Activated CD4-positive, alpha-beta T cell treated with anti-CD3 and anti-CD28 coated beads, Interleukin-2, Interleukin-4, amounts not matched to agents 100 ng/mL and 50 ng/mL, durations not matched to agents 16 hours and 8 hours (primary cell): ENCODE results near the gene CGB1.

Source experiments
- DNase-seq: peaks from one replicate; pipeline ENCODE4 v3.0.0-alpha.2; 2020; ENCODE audit warnings: low spot score

Gene CGB1

DNA sequence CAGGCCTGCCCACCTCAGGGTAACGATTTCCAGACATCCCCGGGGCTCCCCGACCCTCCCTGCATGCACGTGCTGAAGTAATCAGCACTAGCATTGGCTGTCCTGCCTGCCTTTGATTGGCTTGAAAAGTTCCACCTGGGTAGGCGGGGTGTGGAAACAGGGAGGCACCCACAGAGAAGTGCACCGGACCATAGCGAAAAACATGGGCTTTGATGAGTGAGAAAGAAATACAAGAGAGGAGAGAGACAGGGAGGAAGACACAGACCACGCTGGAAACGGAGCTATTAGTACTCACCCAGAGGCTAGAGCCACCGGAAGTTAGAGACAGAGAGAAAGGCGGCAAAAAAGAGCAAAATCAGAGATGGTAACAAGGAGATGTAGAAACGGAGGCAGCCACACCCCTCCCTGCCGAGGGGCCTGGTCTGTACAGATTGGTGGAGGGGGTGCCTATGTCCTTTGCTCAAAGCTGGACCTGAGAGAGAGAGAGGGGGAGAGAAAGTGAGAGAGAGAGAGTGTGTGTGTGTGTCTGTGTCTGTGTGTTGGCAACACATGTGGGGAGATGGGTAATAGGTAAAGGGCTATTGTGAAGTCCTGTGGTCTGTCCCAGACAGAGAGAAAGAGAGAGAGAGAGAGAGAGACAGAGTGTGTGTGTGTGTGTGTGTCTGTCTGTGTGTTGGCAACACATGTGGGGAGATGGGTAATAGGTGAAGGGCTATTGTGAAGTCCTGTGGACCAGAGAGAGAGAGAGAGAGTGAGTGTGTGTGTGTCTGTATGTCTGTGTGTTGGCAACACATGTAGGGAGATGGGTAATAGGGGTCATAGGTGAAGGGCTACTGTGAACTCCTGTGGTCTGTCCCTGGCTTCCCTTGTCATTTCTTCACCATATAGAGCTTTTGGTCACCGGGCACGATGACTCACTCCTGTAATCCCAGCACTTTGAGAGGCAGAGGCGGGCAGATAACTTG is 15.5 kb downstream of the CGB1 start:
- peak; percentile 29 for DNase-seq

DNA sequence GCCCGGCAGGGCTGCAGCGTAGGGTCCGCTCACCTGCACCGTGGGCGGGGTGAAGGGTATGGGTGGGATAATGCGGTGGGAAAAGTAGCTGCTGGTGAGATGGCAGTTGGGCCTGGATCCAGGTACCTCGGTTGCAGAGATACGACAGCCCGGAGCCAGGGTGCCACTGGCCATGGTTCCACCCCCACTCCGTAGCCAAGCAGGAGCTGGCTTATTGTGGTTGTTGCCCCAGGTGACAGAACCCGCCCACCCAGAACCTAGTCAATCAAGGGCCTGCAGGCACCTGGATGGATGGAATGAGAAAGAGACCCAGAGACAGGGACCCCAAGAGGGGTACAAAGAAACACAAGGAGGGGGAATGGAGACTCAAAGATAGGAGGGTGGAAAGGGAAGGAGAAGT is 16.4 kb downstream of the CGB1 start:
- DNase-seq, result no peak

DNA sequence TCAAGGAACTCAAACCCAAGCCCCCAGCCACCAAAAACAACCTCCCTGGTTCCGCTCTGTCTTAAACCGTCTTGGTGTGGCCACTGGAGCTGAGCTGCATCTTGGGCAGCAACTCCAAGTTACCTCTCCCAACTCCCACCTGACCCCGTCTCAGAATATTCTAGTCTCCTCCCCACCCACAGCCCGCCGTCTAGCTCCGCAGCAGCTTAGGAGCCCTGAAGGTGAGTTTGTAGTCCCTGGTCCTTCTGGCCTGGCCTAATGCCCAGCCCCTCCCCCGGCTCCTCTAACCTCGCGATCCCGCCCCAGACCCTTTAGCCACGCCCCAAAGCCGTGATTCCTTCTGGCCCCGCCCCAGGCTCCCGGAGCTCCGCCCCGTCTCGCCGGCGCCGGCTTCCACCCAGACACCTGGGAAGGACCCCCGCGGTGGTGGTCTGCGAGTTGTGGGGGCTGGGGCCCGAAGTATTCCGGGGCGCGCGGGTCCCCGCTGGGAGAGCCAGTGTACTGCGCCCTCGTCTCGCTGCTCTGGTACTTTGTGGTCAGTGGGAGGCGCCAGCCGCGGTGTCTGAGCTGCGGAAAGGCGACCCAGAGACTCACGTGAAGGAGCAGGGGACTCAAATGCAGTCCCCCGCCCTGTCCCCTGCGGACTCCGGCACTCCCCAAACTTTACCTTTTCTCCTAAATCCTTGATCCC is 17.3 kb downstream of the CGB1 start:
- DNase-seq, result peak; percentile 53

DNA sequence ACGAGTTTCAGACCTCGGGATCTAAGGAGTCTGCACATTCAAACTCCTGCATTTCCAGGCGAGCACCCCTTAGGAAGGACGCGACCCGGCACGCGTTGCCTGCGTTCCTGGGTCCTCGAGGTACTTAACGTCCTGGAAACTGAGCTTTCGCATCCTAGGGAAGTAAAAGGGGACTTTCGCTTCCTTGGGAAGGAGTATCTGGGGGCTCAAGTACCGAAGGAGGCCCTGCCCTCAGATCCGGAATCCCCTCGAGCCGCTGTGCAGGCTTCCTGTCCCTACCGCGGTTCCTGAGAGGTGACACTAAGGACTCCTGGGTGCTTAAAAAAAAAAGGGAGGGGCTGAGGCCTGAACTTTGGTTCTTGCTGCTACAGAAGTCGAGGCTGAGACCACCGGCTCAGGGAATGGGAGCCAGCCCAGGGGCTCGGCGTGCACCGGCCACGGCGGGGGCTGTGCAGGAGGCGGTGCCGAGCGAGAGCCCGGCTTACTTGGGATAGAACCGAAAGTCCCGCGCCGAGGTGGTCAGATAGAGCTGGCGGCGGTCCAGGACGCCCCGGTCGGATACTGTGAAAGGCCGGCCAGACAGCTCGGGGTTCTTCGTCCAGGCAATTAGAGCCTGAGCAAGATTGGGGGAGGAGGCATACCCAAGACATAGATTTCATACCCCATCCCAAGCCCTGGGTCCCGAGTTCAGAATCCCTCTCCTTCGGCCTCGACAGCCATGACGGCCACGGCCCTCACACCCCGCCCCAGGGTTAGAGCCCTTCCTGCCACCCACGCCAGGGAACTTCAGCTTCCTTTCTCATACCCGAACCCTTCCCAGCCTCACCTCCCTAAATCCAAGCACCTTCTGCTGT is 18.1 kb downstream of the CGB1 start:
- DNase-seq, result peak; percentile 25

DNA sequence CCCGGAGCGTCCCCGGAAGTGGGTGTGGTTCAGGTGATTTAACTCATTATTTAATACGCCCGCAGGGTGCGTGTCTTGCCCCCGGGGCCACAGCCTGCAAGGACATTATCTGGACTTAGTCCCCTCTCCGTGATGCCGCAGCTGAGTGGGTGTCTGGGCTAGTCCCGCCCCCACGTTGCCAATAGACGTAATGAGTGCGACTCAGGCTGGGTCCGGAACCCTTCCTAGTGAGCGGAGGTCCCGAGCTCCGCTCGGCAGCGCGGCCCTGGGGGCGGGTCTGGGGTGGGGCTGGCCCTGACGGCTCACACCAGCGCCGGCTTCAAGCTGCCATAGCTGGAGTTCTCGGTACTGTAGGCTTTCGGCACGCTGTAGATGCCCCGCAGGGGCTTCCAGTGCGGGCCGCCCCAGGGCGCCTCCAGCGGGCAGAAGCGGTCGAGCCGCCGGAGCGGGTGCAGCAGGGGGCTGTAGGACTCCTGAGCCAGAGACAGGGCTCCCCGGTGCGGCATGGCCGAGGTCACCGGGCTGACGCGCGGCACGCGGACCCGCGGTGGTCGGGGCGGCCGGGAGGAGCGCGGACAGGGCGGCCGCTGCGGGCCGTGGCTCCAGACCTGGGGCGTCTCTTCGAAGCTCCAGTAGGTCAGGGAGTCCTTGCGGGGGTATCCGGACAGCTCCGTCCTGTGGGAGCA is 18.9 kb downstream of the CGB1 start:
- DNase-seq, result peak; percentile 59

DNA sequence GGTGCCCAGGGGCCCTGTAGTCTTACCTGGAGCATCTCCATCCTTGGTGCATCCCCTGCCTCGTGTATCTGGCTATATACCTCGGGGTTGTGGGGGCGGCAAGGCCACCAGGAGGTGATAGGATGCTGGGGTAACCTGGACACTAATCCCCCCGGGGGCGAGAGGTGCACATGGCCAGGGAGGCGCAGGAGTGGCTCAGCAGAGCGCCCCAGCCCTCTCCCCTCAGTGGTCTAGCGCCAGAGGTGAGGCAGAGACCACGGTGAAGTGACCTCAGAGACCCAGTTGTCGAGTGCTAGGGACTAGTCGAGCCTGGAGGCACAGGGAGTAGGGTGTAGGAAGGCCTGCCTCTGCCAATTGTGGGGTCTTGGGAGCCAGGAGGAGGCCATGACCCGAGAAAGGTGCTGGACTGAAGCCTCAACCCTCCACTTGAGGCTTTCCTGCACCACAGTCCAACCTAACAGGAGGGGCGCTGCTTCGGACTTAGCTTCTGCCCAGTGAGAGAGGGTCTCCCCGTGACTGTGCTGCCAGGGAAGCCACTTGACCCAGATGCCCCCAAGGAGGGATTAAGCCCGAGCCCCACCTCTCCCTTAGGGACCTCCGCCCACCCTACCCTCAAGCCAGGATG is 19.5 kb downstream of the CGB1 start, which contains the start of gene LHB:
Gene LHB (minus strand): TSS at position 51 of the 625 bp plus-strand sequence. CDS start 10 bp downstream, at position 41.
- no peak for DNase-seq

DNA sequence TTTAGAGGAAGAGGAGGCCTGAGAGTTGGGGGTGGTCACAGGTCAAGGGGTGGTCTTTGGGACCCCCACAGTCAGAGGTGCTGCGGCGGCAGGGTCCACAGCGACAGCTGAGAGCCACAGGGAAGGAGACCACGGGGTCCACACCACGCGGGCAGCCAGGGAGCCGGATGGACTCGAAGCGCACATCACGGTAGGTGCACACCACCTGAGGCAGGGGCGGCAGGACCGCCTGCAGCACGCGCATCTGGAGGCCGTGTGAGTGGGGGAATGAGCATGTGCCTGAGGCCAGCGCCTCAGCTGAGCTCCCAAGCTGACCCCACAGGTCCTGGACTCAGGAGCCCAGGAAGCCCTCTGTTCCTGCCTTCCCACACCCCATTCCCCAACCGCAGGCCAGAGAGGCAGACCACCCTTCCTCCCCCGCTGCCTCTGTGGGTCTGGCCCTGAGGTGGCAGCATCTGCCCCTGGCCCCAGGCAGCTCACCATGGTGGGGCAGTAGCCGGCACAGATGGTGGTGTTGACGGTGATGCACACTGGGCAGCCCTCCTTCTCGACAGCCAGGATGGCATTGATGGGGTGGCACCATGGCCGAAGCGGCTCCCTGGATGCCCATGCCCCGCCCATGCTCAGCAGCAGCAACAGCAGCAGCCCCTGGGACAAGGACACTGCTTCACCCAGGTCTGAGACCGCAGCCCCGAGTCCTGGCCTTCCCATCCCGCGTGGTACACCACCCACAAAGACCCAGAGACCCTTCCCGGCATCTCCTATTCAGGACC is 20.4 kb downstream of the CGB1 start:
- no peak for DNase-seq

DNA sequence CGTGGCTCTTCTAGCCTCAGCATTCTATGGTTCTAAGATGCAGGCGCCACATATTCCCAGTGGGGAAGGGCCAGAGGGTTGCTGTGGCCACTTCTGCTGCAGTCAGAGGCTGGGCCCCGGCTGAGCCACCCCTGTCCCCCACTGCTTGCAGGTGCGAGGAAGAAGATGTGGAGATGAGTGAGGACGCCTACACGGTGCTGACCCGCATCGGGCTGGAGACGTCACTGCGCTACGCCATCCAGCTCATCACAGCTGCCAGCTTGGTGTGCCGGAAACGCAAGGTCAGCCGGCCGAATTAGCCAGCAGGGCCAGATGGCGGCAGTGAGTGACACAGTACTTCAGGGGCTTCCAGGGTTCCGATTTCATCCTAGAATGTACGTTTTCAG is 21.8 kb downstream of the CGB1 start:
- DNase-seq, result no peak

DNA sequence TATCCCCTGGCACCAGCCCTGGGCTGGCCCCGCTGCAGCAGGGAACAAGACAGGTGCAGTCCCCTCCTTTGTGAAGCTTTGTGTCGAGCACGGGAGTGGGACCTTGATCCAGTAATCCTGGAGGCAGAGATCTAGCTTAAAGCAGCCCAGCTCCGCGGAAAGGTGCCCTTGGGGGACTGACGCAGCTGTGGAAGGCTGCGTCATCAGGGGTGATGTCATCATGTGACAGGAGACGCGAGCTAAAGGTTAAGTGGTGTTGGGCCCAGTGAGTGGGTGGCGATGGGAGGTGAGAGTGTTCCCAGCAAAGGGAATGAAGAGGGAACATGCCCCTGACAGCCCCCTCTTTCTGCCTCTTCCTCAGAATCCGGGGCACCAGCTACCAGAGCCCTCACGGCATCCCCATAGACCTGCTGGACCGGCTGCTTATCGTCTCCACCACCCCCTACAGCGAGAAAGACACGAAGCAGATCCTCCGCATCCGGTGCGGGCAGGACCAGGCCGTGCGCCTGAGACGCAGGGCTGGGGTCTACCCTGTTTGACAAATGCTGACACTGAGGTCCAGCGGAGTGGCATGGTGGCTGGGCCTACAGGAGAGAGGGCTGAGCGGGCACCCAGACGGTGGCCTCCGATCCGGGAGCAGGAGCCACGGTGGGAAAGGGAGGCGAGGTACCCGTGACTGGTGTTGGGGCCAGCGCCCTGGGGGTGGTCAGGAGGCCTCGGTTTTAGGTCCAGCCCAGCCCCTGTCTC is 22.4 kb downstream of the CGB1 start:
- DNase-seq, result no peak

DNA sequence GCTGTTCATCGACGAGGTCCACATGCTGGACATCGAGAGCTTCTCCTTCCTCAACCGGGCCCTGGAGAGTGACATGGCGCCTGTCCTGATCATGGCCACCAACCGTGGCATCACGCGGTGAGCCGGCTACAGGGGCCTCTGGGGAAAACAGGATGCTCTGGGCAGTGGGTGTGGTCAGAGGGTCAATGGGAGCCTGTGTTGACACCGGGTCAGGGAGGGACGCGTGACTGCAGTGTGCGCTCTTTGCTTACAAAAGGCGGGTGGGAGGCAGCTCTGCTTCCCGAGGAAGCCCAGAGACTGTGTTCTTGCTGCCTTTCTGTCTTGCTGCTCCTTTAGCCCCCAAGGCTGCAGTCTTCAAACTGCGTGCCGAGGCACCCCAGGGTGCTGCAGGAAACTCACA is 25.5 kb downstream of the CGB1 start:
- no peak for DNase-seq

DNA sequence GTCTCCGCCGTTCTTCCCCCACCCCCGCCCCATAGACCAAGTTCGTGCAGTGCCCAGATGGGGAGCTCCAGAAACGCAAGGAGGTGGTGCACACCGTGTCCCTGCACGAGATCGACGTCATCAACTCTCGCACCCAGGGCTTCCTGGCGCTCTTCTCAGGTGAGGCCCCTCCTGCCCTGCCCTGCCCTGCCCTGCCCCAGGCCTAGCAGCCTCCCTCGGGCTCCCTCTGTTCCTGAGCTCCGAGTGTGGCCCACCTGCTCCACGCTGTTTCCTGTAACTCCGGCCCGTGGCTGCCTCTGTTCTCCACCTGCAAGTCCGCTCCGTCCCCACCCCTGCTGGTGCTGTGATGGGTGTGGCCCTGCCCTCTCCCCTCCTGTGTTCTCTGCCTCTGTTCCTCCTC is 26.2 kb downstream of the CGB1 start:
- no peak for DNase-seq

DNA sequence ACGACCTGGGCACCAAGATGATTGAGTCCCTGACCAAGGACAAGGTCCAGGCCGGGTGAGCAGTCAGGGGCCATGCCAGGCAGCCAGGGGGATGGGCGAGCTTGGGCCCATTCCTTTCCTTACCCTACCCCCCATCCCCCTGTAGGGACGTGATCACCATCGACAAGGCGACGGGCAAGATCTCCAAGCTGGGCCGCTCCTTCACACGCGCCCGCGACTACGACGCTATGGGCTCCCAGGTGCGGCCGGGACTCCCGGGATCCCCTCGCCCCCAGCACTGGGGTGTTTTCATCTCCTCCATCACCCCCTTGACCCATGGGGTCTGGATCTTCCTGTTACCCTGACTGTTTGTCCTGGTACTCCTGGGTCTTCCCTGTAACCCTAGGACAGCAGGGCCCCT is 26.9 kb downstream of the CGB1 start:
- no peak for DNase-seq

DNA sequence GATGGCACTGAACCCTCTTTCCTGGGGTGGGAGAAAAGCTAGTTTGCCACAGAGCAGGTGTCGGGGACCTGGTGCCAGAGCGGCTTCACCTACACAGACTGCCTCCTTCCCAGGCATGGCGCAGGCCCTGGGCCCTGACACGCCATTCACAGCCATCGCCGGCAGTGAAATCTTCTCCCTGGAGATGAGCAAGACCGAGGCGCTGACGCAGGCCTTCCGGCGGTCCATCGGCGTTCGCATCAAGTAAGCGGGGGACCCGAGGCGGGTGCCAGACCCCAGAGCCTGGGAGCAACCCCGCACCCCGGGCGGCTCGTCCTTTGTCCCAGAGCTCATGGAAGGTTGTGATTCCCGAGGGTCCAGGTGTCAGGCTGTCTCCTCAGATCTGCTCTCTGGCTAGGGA is 29.8 kb downstream of the CGB1 start:
- no peak for DNase-seq

DNA sequence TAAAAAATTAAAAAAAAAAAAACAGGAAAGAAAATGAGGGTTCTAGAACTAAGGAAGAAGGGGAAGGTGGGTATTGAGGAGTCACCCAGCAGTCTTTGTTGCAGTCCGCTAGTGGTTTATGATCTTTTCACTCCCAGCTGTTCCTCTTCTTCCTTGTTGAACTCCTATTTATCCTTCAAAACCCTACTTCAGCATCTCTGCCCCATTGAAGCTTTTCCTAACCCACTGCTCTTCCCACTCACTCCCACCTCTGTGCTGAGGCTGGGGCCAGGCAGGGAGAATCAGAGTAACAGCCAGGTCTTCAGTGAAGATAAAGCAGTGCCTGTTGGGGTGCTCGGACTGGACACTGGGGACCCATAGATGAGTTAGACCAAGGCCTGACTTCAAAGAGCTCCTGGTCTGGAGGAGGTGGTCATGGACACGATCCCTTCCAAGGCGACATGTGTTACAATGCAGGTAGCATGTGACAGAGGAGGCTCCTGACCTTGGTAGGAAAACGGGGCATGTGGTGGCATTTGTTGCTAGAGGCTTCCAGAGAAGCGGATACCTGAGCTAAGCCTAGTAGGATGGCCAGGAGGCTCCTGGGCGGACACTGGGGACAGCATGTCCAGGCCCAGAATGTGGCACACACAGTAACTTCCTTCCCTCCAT is 31.6 kb downstream of the CGB1 start:
- DNase-seq, result no peak

DNA sequence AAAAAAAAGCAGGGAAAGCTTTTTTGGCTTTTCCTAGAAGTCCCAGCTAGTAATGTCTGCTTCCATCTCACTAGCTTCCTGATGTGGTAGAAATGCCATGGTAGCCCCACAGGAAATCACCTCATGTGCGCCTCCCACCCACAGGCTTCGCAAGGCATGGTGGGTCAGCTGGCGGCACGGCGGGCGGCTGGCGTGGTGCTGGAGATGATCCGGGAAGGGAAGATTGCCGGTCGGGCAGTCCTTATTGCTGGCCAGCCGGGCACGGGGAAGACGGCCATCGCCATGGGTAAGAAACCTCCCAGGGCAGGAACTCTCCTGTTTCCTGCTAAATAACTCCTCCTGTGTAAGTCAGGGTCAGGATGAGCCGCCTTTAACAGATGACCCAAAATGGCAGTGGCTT is 32.6 kb downstream of the CGB1 start:
- DNase-seq, result no peak

DNA sequence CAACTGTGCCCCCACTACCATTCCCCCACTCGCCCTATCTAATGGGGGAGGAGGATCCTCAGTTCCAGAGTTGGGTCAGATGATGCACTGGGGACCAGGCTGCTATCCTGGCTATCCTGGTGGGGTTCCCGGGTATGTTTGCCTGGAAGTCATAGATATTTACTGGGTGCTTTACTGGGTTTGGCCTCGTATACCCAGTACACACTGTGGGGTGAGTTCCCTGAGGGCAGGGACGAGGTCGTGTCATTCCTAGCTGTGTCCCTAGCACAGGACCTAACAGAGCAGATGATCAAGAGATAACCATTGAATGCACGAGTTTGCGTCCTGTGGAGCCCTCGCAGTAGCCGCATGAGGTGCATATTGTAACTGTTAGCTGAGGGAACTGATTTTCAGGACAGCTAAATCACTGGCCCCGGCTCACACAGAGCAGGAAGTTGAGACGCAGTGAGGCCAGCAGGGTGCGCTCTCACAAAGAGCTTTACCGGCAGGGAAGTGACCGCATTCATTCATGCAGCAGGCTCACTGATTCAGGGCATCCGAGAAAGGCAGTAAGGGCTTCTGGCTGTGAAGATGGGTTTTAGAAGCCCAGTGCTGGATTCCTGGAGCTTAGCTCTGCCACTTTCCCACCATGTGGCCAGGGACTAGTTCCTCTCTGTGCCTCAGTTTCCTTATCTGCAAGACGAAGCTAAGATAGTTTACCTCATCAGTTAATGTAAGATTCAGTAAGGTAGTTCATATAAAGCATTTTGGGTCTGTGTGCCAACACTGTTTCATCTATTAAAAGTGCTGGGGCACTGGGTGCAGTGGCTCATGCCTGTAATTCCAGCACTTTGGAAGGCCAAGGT is 37.0 kb downstream of the CGB1 start:
- DNase-seq, result peak; percentile 73

DNA sequence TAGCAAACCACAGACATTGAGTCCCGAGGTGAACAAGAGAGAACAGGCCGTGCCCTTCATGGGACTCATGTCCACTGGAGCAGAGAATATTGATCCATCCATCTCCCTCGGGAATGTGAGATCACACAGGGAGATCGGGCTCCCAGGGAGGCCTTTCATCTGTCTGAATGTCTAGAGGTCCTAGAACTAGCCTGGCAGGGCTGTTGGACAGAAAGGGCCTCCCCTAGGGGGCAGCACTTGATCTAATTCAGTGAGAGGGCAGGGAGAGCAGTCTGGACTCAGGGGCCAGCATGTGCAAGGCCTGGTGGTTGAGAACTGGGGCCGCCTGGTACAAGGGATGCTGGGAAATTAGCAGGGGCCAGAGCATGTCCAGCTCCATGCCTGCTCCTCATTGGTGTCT is 38.7 kb downstream of the CGB1 start:
- peak; percentile 60 for DNase-seq

DNA sequence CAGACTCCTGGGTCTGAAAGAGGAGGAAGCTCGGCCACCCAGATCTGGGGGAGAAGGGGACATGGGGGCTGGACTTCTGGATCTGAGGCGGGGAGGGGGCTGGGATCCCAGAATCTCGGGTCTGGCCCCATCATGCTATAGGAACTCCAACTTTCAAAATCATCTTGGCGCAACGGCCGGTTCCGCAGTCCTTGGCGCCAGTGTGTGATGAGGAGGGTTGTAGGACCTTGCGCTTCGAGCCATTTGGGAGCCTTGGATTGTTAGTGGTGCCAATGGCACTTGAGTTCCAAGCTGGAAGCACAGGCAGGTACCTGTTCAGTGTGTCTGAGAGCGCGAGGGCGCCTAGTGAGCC is 42.7 kb downstream of the CGB1 start:
- no peak for DNase-seq
